IPS DF 4.7 (cell line): ENCODE measurements around the gene DAB1.

Experiments used
- DNase-seq: peaks from one replicate; pipeline ENCODE4 v3.0.0-alpha.2; 2013; ENCODE audit warnings: low spot score; ENCODE audit errors: extremely low read depth

The DAB1 gene

GRCh38 chr1:57084701-57085100 is 339.2 kb downstream of the DAB1 start:
- DNase-seq, result no peak

- DNase-seq, result no peak
Observed at GRCh38 chr1:57082711-57083439, 341.0 kb downstream of the DAB1 start.

- no peak for DNase-seq
Observed at GRCh38 chr1:57079454-57080157, 344.3 kb downstream of the DAB1 start.

GRCh38 chr1:57072401-57073110 is 351.3 kb downstream of the DAB1 start:
- no peak for DNase-seq

- no peak for DNase-seq
Observed at GRCh38 chr1:57067863-57068262, 356.0 kb downstream of the DAB1 start.

- DNase-seq, result no peak
Observed at GRCh38 chr1:57066980-57067610, 356.8 kb downstream of the DAB1 start.

- no peak for DNase-seq
Observed at GRCh38 chr1:57065442-57065841, 358.4 kb downstream of the DAB1 start.

GRCh38 chr1:57064379-57065140 is 359.3 kb downstream of the DAB1 start:
- DNase-seq, result no peak

- no peak for DNase-seq
Observed at GRCh38 chr1:57063406-57064125, 360.3 kb downstream of the DAB1 start.

GRCh38 chr1:57061369-57061768 is 362.5 kb downstream of the DAB1 start:
- no peak for DNase-seq

- DNase-seq, result no peak
Observed at GRCh38 chr1:57060451-57060850, 363.4 kb downstream of the DAB1 start.

GRCh38 chr1:57058652-57059501 is 365.0 kb downstream of the DAB1 start:
- no peak for DNase-seq

GRCh38 chr1:57048856-57049255 is 375.0 kb downstream of the DAB1 start:
- no peak for DNase-seq

GRCh38 chr1:57046462-57046861 is 377.4 kb downstream of the DAB1 start:
- no peak for DNase-seq

GRCh38 chr1:57041901-57042300 is 382.0 kb downstream of the DAB1 start:
- no peak for DNase-seq

GRCh38 chr1:57040811-57041210 is 383.0 kb downstream of the DAB1 start:
- DNase-seq, result no peak

- DNase-seq, result no peak
Observed at GRCh38 chr1:57036641-57037579, 386.9 kb downstream of the DAB1 start.

- no peak for DNase-seq
Observed at GRCh38 chr1:57034713-57035112, 389.1 kb downstream of the DAB1 start.
